Gastrocnemius medialis (tissue), 4 donors: ENCODE data around the gene TEX44. TPM values are rescaled to one million over a fixed set of nuclear protein-coding genes. Genes with fewer than 3 reads are reported as not detected.

ENCODE experiments used
- ATAC-seq, 2 donors: fragments of 150-250 bp; one replicate each; pipeline ENCODE4 v1.9.1; 2016
- DNase-seq, 2 donors: peaks; one replicate each; pipeline ENCODE4 v3.0.0-alpha.2; 2019
- H3K27ac ChIP-seq, 4 donors: fragments of 200-600 bp; sonication (generic); 1 replicate in 1 of 4; 2 replicates in 3 of 4; pipeline ENCODE4 v1.5.1; 2016 to 2018; ENCODE audit warnings: mild to moderate bottlenecking in 2 of 4, moderate library complexity in 1 of 4
- H3K27me3 ChIP-seq, 3 donors: fragments of 200-600 bp; sonication (generic) in 2 of 3; 1 replicate in 1 of 3; 2 replicates in 2 of 3; pipeline versions ENCODE4 v1.5.1 to v1.6.0; 2016 to 2019; ENCODE audit warnings: mild to moderate bottlenecking in 1 of 3, moderate library complexity in 1 of 3
- H3K36me3 ChIP-seq, 2 donors: fragments of 200-600 bp; sonication (generic) in 1 of 2; one replicate each; pipeline ENCODE4 v1.5.1; 2017 to 2018
- H3K4me1 ChIP-seq, 2 donors: fragments of 200-600 bp; sonication (generic) in 1 of 2; one replicate each; pipeline ENCODE4 v1.5.1; 2016 to 2017; ENCODE audit warnings: mild to moderate bottlenecking in 2 of 2
- H3K4me3 ChIP-seq, 4 donors: fragments of 200-600 bp; sonication (generic) in 3 of 4; 1 replicate in 1 of 4; 2 replicates in 3 of 4; pipeline ENCODE4 v1.5.1; 2016 to 2019; ENCODE audit warnings: mild to moderate bottlenecking in 2 of 4
- H3K9me3 ChIP-seq, 3 donors: fragments of 200-600 bp; sonication (generic) in 2 of 3; 1 replicate in 1 of 3; 2 replicates in 2 of 3; pipeline ENCODE4 v1.5.1; 2016 to 2019
- CTCF ChIP-seq, 5 experiments: fragments of 450-650 bp in 3 of 5; fragments of 200-600 bp in 2 of 5; sonication (generic) in 2 of 5; IDR thresholded peaks in 4 of 5; conservative IDR thresholded peaks in 1 of 5; 1 replicate in 4 of 5; 2 replicates in 1 of 5; pipeline ENCODE4 v1.5.1; 2016 to 2019; ENCODE audit warnings: antibody characterized with exemption in 5 of 5, mild to moderate bottlenecking in 3 of 5, moderate library complexity in 3 of 5
- POLR2A ChIP-seq, 2 donors: fragments of 450-650 bp; IDR thresholded peaks; one replicate each; pipeline ENCODE4 v1.6.1; 2017; ENCODE audit warnings: antibody characterized with exemption in 2 of 2, mild to moderate bottlenecking in 2 of 2, moderate library complexity in 2 of 2
- in situ Hi-C, 4 donors: fragments of 200-750 bp; cut with MboI; loops; one replicate each; pipeline versions ENCODE4 v1.15.0 to v1.8.0; 2017; ENCODE audit warnings: low sequenced_read_pairs in 4 of 4
- intact Hi-C: fragments of 100-400 bp; cut with DNase I; formaldehyde crosslinking; loops from one replicate; pipeline ENCODE4 v1.15.1; 2023; ENCODE audit warnings: low total_unique reads
- total RNA-seq, 4 donors: library from RNA; depleted of rRNA; stranded (reverse); fragments of >200 nt; gene quantifications; one replicate each; pipeline versions ENCODE4 v1.1.0 to v1.2.3, GENCODE V29; 2016

The TEX44 gene
- total RNA-seq, 4 donors from 2014 or later: not detected

DNA sequence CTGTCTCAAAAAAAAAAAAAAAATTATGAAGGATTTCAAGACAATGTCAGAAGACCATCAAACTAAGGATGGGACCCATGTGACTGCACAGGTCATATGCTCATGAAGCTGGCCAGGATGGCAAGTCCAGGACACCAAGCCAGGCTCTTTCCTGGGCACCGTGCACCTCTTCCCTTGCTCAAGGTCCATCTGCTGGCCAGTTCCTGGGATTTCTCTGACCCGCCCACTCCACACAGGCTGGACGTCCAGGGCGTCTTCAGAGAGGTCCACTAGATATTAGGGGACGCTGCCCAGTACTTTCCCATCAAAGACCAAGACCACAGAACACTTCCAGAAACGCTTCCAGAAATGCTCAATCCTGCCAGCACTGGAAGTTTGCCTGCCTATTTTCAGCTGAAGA, 14.3 kb downstream of the TEX44 start:
- H3K36me3 ChIP-seq: no peaks in the 10 kb centered on the region
- H3K4me3 ChIP-seq: no peak overlapping the region
- no peak for ATAC-seq
- TF ChIP-seq CTCF (IDR thresholded peaks at IDR 0.05 in 4 of 5, conservative IDR thresholded peaks at IDR 0.05 in 1 of 5) (no peak), POLR2A (IDR thresholded peaks at IDR 0.05) (no peak)
- no peaks in the 10 kb centered on the region for H3K27me3 ChIP-seq
- H3K27ac ChIP-seq: peak overlapping the region; percentile 23 to 99 (median 94)
- in situ Hi-C loops (loop anchor here in 1 of 4 donors (10.0 kb wide), 1 partner anchor 92 kb away; no protein-coding TSS in a partner anchor), intact Hi-C loops (no loop called here)
- peaks cover 31 to 33% of the 10 kb centered on the region in 2 donors for H3K4me1 ChIP-seq
- H3K9me3 ChIP-seq: no peaks in the 10 kb centered on the region
- peak in 1 of 2 donors; percentile 38 for DNase-seq

DNA sequence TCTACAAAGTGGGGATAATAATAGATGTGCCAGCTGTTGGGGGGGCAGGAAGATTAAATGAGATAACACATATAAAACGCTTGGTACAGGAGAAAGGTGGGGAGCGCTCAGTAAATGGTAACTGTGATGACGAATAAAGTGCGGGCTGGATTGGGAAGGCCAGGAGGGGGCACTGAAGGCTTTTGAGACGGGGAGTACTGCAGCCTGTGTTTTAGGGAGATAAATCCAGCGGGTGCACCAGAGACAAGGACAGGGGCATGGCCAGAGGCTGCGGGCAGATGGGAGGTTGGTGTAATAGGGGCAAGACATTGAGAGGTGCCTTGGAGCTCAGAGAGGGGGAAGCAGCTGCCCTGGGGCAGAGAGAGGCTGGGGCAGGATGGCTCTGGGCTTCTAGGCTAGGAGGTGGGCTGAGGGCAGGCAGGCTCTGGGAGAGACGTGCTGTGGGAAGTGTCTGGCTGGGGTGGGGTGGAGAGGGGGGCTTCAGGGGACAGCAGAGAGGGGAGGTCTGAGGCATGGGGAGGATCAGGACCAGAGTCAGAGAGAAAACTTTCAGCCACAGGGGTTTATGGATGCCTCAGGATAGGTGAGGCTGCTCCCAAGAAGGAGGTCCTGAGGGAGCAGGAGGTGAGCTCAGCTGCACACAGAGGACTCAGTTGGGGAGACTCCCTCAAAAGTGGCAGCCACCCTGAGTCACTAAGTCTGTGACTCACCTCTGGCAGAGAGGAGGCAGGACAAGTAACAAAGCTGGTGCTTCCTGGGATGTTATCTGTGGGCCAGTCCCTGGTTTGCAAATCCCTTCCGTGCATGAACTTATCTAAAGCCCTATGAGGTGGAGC, 18.8 kb downstream of the TEX44 start:
- DNase-seq (peak in 1 of 2 donors; percentile 58), ATAC-seq (peak in 1 of 2 donors; percentile 10)
- peak overlapping the region; percentile 85 to 95 (median 89) for H3K27ac ChIP-seq
- H3K4me3 ChIP-seq: no peak overlapping the region
- TF ChIP-seq POLR2A (IDR thresholded peaks at IDR 0.05) (no peak), CTCF (IDR thresholded peaks at IDR 0.05 in 4 of 5, conservative IDR thresholded peaks at IDR 0.05 in 1 of 5) (peak in 2 of 5 experiments; percentile 11 to 14)
- no peaks in the 10 kb centered on the region for H3K36me3 ChIP-seq
- intact Hi-C loops (loop anchor here (1.0 to 5.0 kb wide), 5 partner anchors 31 to 171 kb away; partner anchors contain the start of gene PDE6D), in situ Hi-C loops (loop anchor here (5.0 to 10.0 kb wide), 6 partner anchors 56 to 106 kb away; no protein-coding TSS in a partner anchor)
- no peaks in the 10 kb centered on the region for H3K9me3 ChIP-seq
- peaks cover 32 to 41% of the 10 kb centered on the region in 2 donors for H3K4me1 ChIP-seq
- H3K27me3 ChIP-seq: no peaks in the 10 kb centered on the region

GRCh38 chr2:231612109-231612455, 19.4 kb downstream of the TEX44 start:
- peaks cover 32 to 41% of the 10 kb centered on the region in 2 donors for H3K4me1 ChIP-seq
- H3K4me3 ChIP-seq: no peak overlapping the region

More at GRCh38 chr2:231612109-231612455, 19.4 kb downstream of the TEX44 start:
- H3K27ac ChIP-seq: peak overlapping the region; percentile 85 to 95 (median 89)
- intact Hi-C loops (loop anchor here (1.0 to 5.0 kb wide), 5 partner anchors 30 to 170 kb away; partner anchors contain the start of gene PDE6D), in situ Hi-C loops (loop anchor here (5.0 to 10.0 kb wide), 6 partner anchors 55 to 105 kb away; no protein-coding TSS in a partner anchor)
- DNase-seq: peak in 1 of 2 donors; percentile 45
- no peaks in the 10 kb centered on the region for H3K9me3 ChIP-seq
- no peak for TF ChIP-seq CTCF (IDR thresholded peaks at IDR 0.05 in 4 of 5, conservative IDR thresholded peaks at IDR 0.05 in 1 of 5)
- TF ChIP-seq POLR2A (IDR thresholded peaks at IDR 0.05): no peak
- H3K27me3 ChIP-seq: no peaks in the 10 kb centered on the region
- peak; percentile 5 to 10 for ATAC-seq
- H3K36me3 ChIP-seq: no peaks in the 10 kb centered on the region
